ENCODE measurements around the gene LARP1B. TPM values are rescaled to one million over a fixed set of nuclear protein-coding genes. Genes with fewer than 3 reads are reported as not detected.

Gene LARP1B
- polyA plus RNA-seq, 1 experiment, result 24.3 TPM

GRCh38 chr4:128234836-128235235 lies 173.7 kb downstream of the LARP1B start:
- ChIA-PET CTCF (no interaction called here), POLR2A (interaction anchor here (0.7 kb wide), 1 partner anchor 9 kb away, joined by 3 read pairs; no protein-coding TSS in a partner anchor)
- H3K4me3 ChIP-seq (ENCODE audit: low read depth, low read length), result no peak overlapping the region
- H3K27ac ChIP-seq (ENCODE audit: low read depth, low read length), result no peak overlapping the region
- TF ChIP-seq CTCF (IDR thresholded peaks at IDR 0.05; ENCODE audit: low read depth, low read length), result no peak
- H3K9me3 ChIP-seq (ENCODE audit: control insufficient read depth, insufficient read depth, low read length), result no peaks in the 10 kb centered on the region
- no peak for DNase-seq (ENCODE audit: low read depth, low spot score)
- no peaks in the 10 kb centered on the region for H3K27me3 ChIP-seq (ENCODE audit: control insufficient read depth, insufficient read depth, low read length)

GRCh38 chr4:128241019-128241418 lies 179.9 kb downstream of the LARP1B start:
- Histone ChIP-seq H3K27ac (ENCODE audit: low read depth, low read length) (peak overlapping the region; percentile 95), H3K4me3 (ENCODE audit: low read depth, low read length) (no peak overlapping the region), H3K9me3 (ENCODE audit: control insufficient read depth, insufficient read depth, low read length) (peaks cover 4% of the 10 kb centered on the region; the same call in 1 of the 2 replicates), H3K27me3 (ENCODE audit: control insufficient read depth, insufficient read depth, low read length) (no peaks in the 10 kb centered on the region)
- no peak for DNase-seq (ENCODE audit: low read depth, low spot score)
- no peak for TF ChIP-seq CTCF (IDR thresholded peaks at IDR 0.05; ENCODE audit: low read depth, low read length)
- ChIA-PET POLR2A (interaction anchor here (1.0 to 1.5 kb wide), 11 partner anchors 16 to 571 kb away, joined by 3 to 23 read pairs (median 4); partner anchors contain the start of gene PGRMC2), CTCF (interaction anchor here (0.6 to 1.5 kb wide), 2 partner anchors 11 to 509 kb away, joined by 4 to 6 read pairs; no protein-coding TSS in a partner anchor)

- no peaks in the 10 kb centered on the region for H3K27me3 ChIP-seq (ENCODE audit: control insufficient read depth, insufficient read depth, low read length)
- CTCF ChIA-PET, result interaction anchor here (0.6 to 1.5 kb wide), 2 partner anchors 11 to 508 kb away, joined by 4 to 6 read pairs; no protein-coding TSS in a partner anchor
- peak overlapping the region; percentile 95 for H3K27ac ChIP-seq (ENCODE audit: low read depth, low read length)
- H3K9me3 ChIP-seq (ENCODE audit: control insufficient read depth, insufficient read depth, low read length), result peaks cover 4% of the 10 kb centered on the region; the same call in 1 of the 2 replicates
- no peak for TF ChIP-seq CTCF (IDR thresholded peaks at IDR 0.05; ENCODE audit: low read depth, low read length)
- peak; percentile 98 for DNase-seq (ENCODE audit: low read depth, low spot score)
- POLR2A ChIA-PET, result interaction anchor here (0.8 to 1.5 kb wide), 12 partner anchors 16 to 570 kb away, joined by 3 to 23 read pairs (median 4); partner anchors contain the start of gene PGRMC2
- no peak overlapping the region for H3K4me3 ChIP-seq (ENCODE audit: low read depth, low read length)
Observed at GRCh38 chr4:128241425-128241913, 180.4 kb downstream of the LARP1B start.

GRCh38 chr4:128241981-128242380 lies 180.9 kb downstream of the LARP1B start:
- ChIA-PET CTCF (no interaction called here), POLR2A (interaction anchor here (0.8 to 1.5 kb wide), 12 partner anchors 17 to 570 kb away, joined by 3 to 23 read pairs (median 4); partner anchors contain the start of gene PGRMC2)
- TF ChIP-seq CTCF (IDR thresholded peaks at IDR 0.05; ENCODE audit: low read depth, low read length), result no peak
- no peaks in the 10 kb centered on the region for H3K27me3 ChIP-seq (ENCODE audit: control insufficient read depth, insufficient read depth, low read length)
- H3K27ac ChIP-seq (ENCODE audit: low read depth, low read length), result peak overlapping the region; percentile 95
- peaks cover 4% of the 10 kb centered on the region; the same call in 1 of the 2 replicates for H3K9me3 ChIP-seq (ENCODE audit: control insufficient read depth, insufficient read depth, low read length)
- no peak overlapping the region for H3K4me3 ChIP-seq (ENCODE audit: low read depth, low read length)
- no peak for DNase-seq (ENCODE audit: low read depth, low spot score)

- no peaks in the 10 kb centered on the region for H3K27me3 ChIP-seq (ENCODE audit: control insufficient read depth, insufficient read depth, low read length)
- ChIA-PET POLR2A (no interaction called here), CTCF (interaction anchor here (0.6 kb wide), 1 partner anchor 619 kb away, joined by 3 read pairs; no protein-coding TSS in a partner anchor)
- H3K4me3 ChIP-seq (ENCODE audit: low read depth, low read length), result no peak overlapping the region
- H3K9me3 ChIP-seq (ENCODE audit: control insufficient read depth, insufficient read depth, low read length), result peaks cover 4% of the 10 kb centered on the region; the same call in 1 of the 2 replicates
- peak overlapping the region; percentile 95 for H3K27ac ChIP-seq (ENCODE audit: low read depth, low read length)
- no peak for DNase-seq (ENCODE audit: low read depth, low spot score)
- TF ChIP-seq CTCF (IDR thresholded peaks at IDR 0.05; ENCODE audit: low read depth, low read length), result no peak
Observed at GRCh38 chr4:128242601-128243000, 181.5 kb downstream of the LARP1B start.

Measured in AG04450 (cell line).